GM21576 (cell line): ENCODE results near the gene PPAT.

ENCODE experiments used
- ATAC-seq: cut with Tn5 transposase; IDR thresholded peaks from one replicate; pipeline ENCODE4 v1.9.1; 2021; ENCODE audit warnings: mild to moderate bottlenecking, moderate library complexity; ENCODE audit not compliant: unreplicated experiment

PPAT gene

DNA sequence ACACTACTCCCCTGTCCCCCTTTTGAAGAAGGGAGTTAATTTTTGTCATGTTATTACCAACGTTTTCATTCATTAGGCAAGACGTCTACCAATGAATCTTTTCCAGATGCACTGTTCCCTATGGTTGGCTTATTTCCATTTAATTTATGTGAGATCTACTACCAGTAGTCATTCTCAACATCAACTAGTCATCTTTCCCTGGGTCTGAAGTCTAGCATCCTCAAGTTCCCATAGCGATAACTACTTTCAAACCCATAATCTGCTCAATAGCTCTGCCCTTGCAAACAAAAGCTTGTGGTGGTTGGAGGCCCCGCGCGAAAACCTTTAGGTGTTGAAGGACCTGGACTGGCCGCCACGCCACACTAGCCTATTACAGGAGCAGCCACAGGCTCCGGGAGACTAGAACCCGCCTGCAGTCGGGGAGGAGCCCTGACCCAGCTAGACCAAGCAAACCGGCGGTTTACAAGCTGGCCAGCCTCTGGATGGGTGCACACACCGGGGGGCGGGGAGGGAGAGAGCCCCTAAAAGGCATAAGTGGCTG lies 746 bp downstream of the PPAT start:
- ATAC-seq = peak; percentile 19

GRCh38 chr4:56433280-56433679 lies 2.1 kb downstream of the PPAT start:
- no peak for ATAC-seq

DNA sequence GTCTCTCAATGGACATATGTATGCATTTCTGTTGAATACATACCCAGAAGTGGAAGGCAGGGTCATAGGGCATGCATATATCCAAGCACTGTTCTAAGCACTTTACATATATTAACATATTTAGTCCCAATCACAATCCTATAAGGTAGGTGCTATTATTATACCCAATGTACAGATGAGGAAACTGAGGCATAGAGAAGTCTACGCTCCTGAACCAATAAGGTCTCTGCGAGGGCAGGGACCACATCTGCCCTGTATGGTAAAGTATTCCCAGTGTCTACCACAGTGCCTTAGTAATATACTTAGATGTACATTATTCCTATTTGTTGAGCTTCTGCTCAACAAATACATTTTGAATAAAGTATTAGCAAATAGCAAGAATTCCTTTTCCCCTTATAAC lies 5.2 kb downstream of the PPAT start:
- no peak for ATAC-seq

- ATAC-seq = no peak
Observed at GRCh38 chr4:56427179-56427578, 8.2 kb downstream of the PPAT start.

- peak; percentile 61 for ATAC-seq
Observed at GRCh38 chr4:56426273-56426672, 9.1 kb downstream of the PPAT start.

DNA sequence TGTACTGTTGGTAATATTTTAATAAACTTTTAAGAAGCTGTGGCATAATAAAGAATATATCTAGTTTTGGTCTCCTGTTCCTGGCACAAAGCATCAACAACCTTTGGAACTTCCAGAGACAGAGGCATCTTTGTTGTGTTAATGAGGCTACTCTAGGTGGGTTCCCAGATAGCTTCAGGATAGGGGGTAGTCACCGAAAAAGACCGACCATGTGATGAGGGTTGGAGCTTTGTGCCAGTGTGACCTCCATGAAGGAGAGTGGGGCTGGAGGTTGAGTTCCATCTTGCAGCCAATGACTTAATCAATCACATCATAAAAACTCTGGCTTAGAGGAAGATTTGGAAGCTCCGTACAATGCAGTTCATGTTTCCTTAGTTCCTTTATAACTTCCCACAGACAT lies 9.9 kb downstream of the PPAT start:
- ATAC-seq = no peak

GRCh38 chr4:56424697-56425514 lies 10.5 kb downstream of the PPAT start:
- ATAC-seq = no peak

DNA sequence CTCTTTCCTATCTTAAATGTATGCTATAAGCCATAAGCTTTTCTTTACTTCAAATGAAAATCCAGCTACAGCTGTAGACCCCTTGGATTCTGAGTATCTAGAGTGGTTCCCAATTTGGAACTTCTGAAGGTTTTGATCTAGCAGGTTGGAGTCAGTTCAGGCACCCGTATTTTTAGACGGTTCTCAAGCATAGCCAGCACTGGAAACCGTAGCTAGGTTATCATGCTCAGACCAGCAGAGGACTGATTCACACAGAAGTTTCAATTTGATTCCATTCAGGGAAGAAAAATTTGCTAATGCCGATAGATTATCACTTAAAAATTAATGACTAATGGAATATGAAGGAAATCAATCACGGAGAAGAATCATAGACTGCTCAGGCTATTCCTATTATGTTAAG lies 11.2 kb downstream of the PPAT start:
- no peak for ATAC-seq

GRCh38 chr4:56417396-56417795 lies 18.0 kb downstream of the PPAT start:
- no peak for ATAC-seq

- no peak for ATAC-seq
Observed at GRCh38 chr4:56416349-56416748, 19.1 kb downstream of the PPAT start.

DNA sequence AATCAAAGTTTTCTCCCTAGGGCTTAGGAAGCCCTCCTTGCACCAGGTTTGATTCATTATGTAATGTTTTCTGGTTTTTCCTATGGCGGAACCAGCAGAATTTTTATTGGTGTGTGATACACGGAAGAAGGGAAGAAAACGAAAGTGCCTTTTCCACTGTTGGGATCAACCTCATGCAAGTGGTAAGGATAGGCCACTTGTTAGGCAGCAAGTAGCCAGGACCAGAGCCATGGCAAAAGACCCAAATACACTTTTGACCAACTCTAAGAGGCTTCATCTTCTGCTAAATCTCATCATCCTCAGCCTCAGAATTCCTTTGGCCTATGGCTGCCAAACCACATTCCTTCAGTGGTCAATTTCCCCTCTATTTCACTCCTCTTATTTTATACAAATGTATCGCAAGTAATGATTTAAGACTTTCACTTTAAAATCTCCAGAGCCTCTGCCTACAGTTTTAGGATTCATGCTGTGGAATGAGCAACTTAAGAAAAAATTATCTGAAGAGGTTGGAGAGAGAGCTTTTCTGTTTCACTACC lies 21.2 kb downstream of the PPAT start:
- no peak for ATAC-seq

GRCh38 chr4:56410247-56411062 lies 25.0 kb downstream of the PPAT start:
- no peak for ATAC-seq

DNA sequence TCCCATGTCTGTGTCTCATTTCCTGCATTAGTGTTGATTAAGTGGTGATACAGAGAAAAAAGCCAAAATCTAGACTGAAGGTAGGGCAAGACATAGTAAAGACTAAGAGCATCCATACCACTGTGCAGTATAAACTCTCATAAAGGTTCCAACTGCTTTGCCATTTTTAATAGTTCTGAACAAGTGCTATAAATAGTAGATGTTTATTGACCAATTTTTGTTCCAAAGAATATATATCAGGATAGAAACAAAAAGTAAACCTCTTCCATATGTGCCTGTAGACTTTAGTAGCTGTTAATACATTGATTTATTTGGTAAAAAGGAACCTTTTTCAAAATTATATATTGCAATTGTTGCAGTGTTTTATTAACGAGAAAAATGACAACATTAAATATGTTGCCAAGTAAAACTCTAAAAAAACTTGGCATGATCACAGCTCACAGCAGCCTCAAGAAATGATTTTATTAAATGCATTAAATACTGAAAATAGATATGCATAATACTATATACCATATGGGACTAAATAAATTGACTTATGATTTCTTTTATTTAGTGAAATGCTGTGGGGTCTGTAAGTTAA lies 25.8 kb downstream of the PPAT start:
- ATAC-seq = no peak

- no peak for ATAC-seq
Observed at GRCh38 chr4:56408978-56409377, 26.4 kb downstream of the PPAT start.

DNA sequence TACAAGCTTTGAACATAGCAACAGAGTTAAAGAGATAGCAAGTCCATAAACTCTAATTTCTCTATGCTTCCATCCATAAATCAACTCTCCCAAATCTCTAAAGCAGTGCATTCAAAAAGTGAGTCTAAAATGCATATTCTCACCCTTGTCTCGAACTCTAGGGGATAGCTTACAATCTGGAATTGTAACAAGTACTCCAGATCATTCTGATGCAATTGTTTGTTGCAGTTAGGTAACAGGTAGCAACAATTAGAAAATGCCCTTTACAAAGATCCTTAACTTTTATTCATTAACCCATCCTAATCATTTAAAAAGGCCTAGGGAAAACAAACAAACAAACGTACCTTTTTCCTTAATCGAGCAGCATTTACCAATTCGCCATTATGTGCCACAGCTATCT lies 29.3 kb downstream of the PPAT start:
- no peak for ATAC-seq

DNA sequence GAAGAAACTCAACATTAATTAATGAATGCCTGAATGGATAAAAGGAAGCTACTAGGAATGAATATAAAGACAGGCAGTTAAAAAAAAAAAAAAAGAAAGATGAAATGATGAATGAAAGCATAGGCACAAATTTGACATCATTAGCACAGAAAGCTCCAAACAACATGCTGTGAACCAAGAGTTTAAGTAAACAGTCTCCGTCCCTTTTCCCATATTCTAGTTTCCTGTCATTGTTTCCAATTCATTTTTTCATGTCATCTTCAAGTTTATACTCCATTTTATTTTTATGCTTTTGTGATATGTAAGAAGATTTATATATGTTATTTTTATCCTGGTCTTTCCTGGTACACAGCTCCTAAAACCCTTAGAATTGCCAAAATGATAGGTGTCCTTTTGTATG lies 30.4 kb downstream of the PPAT start:
- ATAC-seq = no peak

GRCh38 chr4:56400560-56400959 lies 34.9 kb downstream of the PPAT start:
- no peak for ATAC-seq

DNA sequence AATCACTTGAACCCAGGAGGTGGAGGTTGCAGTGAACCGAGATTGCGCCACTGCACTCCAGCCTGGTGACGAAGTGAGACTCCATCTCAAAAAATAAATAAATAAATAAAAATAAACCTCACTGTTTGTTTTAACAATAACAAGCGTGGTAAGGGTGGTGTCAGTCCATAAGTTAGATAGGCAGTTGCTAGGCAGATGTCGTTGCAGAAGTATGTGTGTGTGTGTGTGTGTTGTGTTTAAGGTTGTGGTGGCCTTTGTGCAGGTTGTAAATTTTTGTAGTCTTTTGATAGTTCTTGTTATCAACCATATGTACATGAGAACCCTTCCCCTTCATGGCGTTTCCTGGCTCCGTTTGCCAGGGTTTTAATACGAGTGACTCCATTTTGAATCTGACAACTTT lies 44.1 kb downstream of the PPAT start:
- no peak for ATAC-seq

DNA sequence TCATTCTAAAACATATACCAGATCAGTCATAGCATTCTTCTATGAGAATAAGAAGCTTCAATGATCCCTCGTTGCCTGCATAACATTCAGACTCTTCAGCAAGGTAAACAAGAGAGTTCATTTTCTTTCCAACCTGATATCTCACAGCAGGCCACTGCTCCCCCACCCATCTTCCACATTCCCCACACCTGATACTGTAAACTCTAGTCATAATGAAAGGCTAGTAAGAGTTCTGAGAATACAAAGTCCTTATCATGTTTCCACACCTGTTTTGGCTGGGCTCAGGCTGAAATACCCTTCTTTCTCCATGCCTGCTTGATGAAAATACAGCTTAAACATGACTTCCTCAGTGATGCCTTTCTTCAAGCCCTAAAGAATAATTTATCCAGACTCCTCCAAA lies 45.9 kb downstream of the PPAT start:
- no peak for ATAC-seq

DNA sequence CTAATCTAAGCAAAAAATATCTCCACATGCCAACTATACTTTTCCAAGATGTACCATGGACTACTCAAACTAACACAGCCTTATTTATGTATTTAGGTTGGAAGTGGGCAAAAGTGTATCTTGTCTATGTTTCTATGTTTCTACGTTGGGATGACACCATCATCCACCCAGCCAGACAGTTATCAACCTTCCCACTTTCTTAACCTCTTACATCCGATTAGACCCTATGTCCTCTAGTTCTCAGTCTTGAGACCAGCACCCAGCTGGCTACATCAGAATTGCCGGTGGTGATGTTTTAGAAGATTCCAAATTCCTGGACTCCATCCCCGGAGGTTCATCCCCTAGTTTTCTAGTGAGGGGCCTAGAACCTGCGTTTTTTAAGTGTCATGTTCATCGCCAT lies 47.1 kb downstream of the PPAT start:
- no peak for ATAC-seq
